Activated CD8-positive, alpha-beta T cell treated with anti-CD3 and anti-CD28 coated beads for 36 hours (primary cell): ENCODE results near the gene SHANK2. TPM values are rescaled to one million over a fixed set of nuclear protein-coding genes. Genes with fewer than 3 reads are reported as not detected.

ENCODE experiments used
- ATAC-seq: fragments of 200-7000 bp; cut with Tn5 transposase; one replicate; pipeline ENCODE4 v1.10.0; 2021; ENCODE audit warnings: mild to moderate bottlenecking, moderate library complexity
- CTCF ChIA-PET: fragments of 350-600 bp; sonication (Branson Sonifier 250); formaldehyde crosslinking; loops from one replicate; lab custom pipeline; 2021; ENCODE audit warnings: antibody characterized with exemption; lab: Charles Lee
- POLR2A ChIA-PET: fragments of 350-600 bp; sonication (Branson Sonifier 250); formaldehyde crosslinking; loops from one replicate; lab custom pipeline; 2021; ENCODE audit warnings: antibody characterized with exemption; lab: Charles Lee
- DNase-seq: peaks from one replicate; pipeline ENCODE4 v3.0.0-alpha.2; 2020
- H3K27ac Mint-ChIP-seq: one replicate; pipeline ENCODE4 v1.8.0; 2021; ENCODE audit warnings: mild to moderate bottlenecking, mixed read lengths
- H3K27me3 Mint-ChIP-seq: one replicate; pipeline ENCODE4 v1.8.0; 2021; ENCODE audit warnings: mixed read lengths
- H3K36me3 Mint-ChIP-seq: one replicate; pipeline ENCODE4 v1.8.0; 2021; ENCODE audit warnings: low read depth, mixed read lengths
- H3K4me1 Mint-ChIP-seq: one replicate; pipeline ENCODE4 v1.8.0; 2021; ENCODE audit warnings: low read depth, mixed read lengths
- H3K4me3 Mint-ChIP-seq: one replicate; pipeline ENCODE4 v1.8.0; 2021; ENCODE audit warnings: mild to moderate bottlenecking, moderate library complexity, mixed read lengths
- H3K9me3 Mint-ChIP-seq: one replicate; pipeline ENCODE4 v1.8.0; 2021; ENCODE audit warnings: mixed read lengths
- CTCF ChIP-seq: fragments of 200-600 bp; IDR thresholded peaks from one replicate; pipeline ENCODE4 v1.8.0; 2022; ENCODE audit warnings: antibody characterized with exemption, mild to moderate bottlenecking
- intact Hi-C: fragments of 100-400 bp; cut with micrococcal nuclease; formaldehyde crosslinking; loops from one replicate; pipeline ENCODE4 v1.10.0; 2022
- total RNA-seq, 2 experiments: library from RNA; stranded (reverse); gene quantifications; one replicate each; pipeline ENCODE4 v1.2.3, GENCODE V29; 2021

Gene SHANK2
- total RNA-seq, 2 experiments from 2014 or later = not detected

GRCh38 chr11:71214553-71215424 lies 37.6 kb downstream of the SHANK2 start:
- no peak for ATAC-seq
- ChIA-PET CTCF (no interaction called here), POLR2A (no interaction called here)
- Mint-ChIP-seq H3K4me1 (no peaks in the 10 kb centered on the region), H3K4me3 (no peak overlapping the region), H3K36me3 (no peaks in the 10 kb centered on the region), H3K27me3 (peaks cover 6% of the 10 kb centered on the region), H3K9me3 (no peaks in the 10 kb centered on the region), H3K27ac (no peak overlapping the region)
- TF ChIP-seq CTCF = no peak
- intact Hi-C loops = no loop called here
- no peak for DNase-seq

- ChIA-PET CTCF (no interaction called here), POLR2A (no interaction called here)
- ATAC-seq = no peak
- Mint-ChIP-seq H3K4me1 (no peaks in the 10 kb centered on the region), H3K27ac (no peak overlapping the region), H3K9me3 (no peaks in the 10 kb centered on the region), H3K36me3 (no peaks in the 10 kb centered on the region), H3K4me3 (no peak overlapping the region), H3K27me3 (peaks cover 6% of the 10 kb centered on the region)
- intact Hi-C loops = no loop called here
- DNase-seq = no peak
- TF ChIP-seq CTCF = no peak
These were observed 38.5 kb downstream of the SHANK2 start for GRCh38 chr11:71213696-71214552.

- Mint-ChIP-seq H3K9me3 (peaks cover 3% of the 10 kb centered on the region), H3K36me3 (no peaks in the 10 kb centered on the region), H3K4me3 (no peak overlapping the region), H3K27ac (no peak overlapping the region), H3K27me3 (peaks cover 6% of the 10 kb centered on the region), H3K4me1 (no peaks in the 10 kb centered on the region)
- POLR2A ChIA-PET = no interaction called here
- CTCF ChIA-PET = no interaction called here
- ATAC-seq (no peak), DNase-seq (no peak)
- intact Hi-C loops = no loop called here
- TF ChIP-seq CTCF = no peak
These were observed 39.4 kb downstream of the SHANK2 start for GRCh38 chr11:71212871-71213559.

GRCh38 chr11:71211631-71212030 lies 40.7 kb downstream of the SHANK2 start:
- Mint-ChIP-seq H3K9me3 (peaks cover 3% of the 10 kb centered on the region), H3K4me1 (no peaks in the 10 kb centered on the region), H3K27ac (no peak overlapping the region), H3K36me3 (no peaks in the 10 kb centered on the region), H3K4me3 (no peak overlapping the region), H3K27me3 (peaks cover 6% of the 10 kb centered on the region)
- ATAC-seq (no peak), DNase-seq (no peak)
- intact Hi-C loops = no loop called here
- ChIA-PET POLR2A (no interaction called here), CTCF (no interaction called here)
- no peak for TF ChIP-seq CTCF
